KG1 (cell line): Measurements from ENCODE around the gene DMC1.

Source experiments
- DNase-seq: peaks from one replicate; lab custom pipeline; 2025; lab: John Stamatoyannopoulos, UW

DMC1 gene

DNA sequence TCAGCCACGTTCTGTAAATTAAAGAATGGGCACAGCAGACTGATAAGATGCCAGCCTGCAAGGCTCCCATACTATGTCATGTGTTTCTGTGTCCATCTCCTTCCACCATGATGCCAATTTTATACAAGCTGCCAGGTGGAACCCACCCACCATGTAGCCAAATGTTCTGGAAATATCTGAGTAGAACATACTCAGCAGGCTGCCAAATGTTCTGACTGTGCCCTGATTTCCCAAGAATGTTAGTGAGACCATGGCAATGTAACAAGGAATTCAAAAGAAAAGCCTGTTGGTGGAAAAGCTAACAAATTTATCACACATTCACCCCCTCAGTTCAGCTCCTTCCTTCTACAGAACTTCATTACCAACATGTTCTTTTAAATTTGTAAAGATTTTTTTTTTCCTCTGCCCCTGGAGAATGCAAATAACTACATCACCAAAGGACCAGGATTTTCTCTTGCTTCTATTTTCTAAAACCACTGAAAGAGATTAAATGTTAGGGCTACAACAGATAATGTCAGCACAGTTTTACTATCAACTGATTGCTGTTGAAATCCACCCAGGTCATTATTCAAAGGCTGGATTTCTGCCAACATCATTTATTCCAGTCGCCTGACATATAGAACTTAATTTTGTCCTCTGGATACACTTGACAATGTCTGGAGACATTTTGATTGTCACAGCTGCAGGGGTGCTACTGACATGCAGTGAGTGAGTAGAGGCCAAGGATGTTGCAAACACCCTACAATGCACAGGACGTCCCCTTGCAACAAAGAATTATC is 3.1 kb downstream of the DMC1 start:
- DNase-seq = no peak

DNA sequence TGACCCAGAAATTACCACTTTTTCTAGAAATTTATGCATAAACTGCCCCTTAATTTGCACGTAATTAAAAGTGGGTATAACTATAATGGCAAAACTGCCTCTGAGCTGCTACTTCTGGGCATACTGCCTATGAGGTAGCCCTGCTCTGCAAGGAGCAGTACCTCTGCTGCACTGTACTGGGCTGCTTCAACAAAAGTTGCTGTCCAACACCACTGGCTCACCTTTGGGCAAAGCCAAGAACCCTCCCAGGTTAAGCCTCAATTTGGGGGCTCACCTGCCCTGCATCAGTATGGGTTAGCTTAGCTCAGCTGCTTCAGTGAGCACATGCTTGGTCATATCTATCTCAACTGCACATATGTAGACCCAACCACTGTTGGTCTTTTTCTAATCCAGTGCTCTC is 4.5 kb downstream of the DMC1 start:
- no peak for DNase-seq

DNA sequence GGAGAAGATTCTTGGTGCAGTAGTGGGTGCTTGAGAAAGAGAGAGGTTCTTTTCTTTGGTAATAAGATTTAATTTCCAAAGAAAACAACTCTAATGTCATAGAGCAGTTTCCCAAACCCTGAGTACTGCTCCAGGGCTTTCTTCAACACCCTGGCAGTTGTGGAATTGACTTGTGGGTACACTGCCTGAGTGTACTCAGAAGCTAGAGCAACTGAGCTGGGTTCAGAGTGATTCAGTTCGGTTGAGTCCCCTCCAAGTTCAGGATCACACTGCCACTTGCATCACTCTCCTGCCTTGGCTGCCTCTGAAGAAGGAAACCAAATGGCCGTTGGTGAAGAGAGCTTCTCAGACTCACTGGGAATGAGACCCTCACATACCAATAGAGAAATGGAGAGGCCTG is 5.3 kb downstream of the DMC1 start:
- DNase-seq = no peak

DNA sequence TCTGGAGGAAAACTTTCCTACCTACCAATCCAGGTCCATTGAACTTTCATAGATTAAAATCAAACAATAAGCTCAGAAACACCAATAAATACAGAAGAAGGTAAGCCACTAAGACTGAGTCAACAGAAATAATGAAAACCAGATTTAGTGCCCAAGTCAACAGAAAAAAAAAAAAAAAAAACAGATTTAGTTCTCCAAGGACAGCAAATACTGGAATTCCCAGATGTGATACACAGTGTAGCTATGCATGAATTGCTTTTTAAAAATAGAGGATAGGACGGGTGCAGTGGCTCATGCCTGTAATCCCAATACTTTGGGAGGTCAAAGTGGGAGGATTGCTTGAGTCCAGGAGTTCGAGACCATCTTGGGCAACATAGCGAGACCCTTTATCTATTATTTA is 15.7 kb downstream of the DMC1 start:
- DNase-seq = no peak

DNA sequence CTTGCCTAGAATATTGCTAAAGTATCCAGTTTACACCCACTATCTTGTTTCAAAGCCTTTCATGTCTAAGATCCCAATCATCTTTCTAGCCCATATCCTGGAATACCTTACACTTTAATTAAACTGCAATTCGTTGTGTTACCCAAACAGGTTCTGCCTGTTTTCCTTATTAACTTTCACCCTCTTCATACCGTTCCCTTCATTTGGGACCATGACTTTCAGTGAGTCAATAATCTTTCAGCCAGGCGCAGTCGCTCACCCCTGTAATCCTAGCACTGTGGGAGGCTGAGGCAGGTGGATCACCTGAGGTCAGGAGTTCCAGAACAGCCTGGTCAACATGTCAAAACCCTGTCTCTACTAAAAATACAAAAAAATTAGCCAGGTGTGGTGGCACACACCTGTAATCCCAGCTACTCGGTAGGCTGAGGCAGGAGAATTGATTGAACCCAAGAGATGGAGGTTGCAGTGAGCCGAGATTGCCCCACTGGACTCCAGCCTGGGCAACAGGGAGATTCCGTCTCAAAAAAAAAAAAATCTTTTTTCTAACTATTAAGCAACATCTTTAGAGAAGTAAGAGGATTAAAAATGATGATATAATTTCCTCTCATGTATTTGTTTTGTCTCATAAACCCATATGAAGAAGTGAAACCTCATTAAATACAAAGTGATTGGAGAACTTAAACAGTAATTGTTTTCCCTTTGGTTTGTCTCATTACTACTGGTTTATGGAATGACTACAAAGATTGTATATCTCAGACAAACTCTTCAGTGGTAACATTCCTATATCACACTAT is 20.7 kb downstream of the DMC1 start:
- no peak for DNase-seq

DNA sequence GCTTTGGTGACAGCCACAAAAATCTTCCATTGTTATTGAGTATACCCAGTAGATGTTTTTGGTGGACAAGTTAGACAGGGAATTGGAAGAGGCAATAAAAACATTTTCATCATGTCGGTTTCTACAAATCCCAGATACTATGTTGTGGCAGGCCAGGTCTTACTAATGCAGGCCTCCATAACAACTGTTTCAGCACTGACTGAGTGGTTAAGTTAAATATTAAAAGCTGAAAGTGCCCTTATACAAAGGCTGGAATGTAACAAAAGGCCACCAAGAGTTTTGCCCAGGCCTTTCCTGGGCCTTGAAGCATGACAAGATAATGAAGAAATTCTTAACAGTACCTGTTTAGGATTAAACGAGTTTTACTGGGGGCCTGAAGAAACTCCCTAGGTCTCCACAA is 29.3 kb downstream of the DMC1 start:
- DNase-seq = no peak

DNA sequence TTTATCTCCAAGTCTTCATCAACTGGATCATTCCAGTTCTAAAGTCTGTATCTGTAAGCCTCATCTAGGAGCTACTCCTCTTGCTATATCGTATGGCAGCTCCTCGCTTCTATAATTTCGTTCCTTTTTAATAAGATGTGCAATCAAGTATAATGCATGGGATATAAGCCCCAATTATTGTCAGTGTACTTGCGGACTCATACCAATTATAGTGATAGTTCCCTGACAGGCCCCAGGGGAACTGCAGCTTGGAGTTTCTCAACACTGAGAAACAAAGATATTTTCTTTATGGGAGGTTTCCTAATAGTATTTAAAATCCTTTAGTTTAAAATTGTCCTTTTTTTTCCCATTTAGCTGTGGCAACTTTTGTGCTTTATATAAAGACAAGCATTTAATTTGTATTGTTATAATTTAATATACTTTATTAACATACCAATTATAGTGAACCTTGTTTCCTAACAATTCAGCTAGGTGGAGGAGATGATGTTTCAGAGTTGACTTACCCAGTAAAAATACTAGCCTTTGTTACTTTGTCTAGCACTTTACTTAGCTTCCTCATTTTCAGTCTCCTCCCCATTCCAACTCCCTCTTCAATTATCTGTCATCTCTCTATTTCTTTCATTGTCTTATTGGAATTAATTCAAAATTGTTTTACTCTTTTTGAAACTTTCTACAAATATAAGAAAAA is 38.6 kb downstream of the DMC1 start:
- DNase-seq = no peak

DNA sequence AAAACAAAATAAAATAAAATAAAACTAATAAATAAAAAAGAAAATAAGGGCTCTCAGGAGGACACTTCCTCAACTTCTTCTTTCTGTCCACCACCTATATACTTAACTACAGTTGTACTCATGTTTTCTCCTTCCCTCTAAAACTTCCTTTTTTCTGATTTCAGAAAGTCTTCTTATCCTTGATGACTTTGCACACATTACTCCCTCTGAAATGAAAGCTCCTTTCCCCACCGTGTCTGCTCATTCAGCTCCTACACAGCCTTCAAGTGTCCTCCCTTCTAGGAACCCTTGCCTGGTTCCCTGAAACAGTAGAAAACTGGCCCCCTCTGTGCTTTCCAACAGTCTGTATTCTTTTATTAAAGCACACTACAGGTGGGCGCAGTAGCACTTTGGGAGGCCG is 45.6 kb downstream of the DMC1 start:
- no peak for DNase-seq

DNA sequence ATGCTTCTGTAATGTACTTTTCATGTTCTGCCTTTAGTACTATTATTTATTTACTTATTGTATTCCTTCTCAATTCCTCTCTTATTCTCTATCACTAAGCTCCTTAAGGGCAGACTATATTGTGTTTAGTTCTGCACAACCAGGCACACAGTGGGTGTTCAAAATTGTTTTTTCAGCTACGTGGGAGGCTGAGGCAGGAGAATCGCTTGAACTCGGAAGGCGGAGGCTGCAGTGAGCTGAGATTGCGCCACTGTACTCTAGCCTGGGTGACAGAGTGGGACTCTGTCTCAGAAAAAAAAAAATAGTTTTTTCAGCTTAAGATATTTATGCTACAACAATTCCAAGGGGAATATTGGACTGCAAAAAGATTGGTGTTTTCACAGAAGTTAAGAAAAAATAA is 46.5 kb downstream of the DMC1 start:
- DNase-seq = no peak

DNA sequence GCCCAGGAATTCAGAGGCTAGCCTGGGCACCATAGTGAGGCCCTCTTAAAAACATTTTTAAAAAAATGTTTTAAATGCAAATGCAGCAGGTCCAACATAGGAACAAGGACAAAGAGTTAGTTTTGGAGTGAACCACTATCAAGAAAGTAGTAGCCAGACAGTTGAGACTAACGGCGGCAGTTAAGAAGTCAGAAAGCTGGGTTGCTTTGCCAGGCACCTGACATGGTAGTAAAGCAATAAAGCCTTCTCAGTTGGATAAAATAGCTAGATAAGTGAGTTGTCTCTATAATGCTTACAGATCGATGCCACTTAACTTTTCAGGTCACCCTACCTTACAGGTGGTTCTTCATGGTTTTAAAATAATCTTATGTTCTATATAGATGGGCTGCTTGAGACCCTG is 47.0 kb downstream of the DMC1 start:
- DNase-seq = no peak

DNA sequence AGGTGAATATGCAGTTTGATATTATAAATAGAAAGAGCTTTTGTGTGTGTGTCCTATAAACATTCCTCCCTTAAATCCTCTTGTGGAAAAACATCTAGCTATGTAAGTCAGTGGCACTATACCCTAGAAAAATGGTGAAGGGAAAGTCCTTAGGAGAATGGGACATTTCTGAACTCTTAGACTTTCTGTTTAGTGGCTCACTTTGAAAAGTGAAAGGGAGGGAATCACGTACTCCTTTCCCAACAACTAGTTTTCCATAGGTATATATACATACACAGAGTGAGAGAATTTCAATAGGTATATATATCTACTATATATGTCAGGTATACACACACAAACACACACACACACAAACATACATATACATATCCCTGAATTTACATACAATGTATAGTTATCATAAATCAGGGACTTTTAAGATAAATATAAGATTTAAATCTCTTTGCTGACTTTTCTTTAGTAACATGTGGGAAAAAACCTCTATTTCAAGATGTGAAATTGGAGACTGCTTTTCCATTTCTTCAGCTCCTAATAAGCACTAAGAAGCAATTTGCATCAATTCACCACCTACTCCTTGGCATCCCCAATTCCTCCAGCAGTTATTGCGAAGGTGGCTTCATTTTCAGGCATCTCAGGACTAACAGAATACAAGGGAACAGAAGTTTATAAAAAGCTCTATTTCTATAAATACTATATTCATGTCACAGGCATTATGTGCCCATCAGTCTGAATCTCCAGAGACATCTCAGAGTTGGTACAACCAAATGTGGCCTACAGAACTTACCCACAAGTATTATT is 50.3 kb downstream of the DMC1 start:
- DNase-seq = no peak

DNA sequence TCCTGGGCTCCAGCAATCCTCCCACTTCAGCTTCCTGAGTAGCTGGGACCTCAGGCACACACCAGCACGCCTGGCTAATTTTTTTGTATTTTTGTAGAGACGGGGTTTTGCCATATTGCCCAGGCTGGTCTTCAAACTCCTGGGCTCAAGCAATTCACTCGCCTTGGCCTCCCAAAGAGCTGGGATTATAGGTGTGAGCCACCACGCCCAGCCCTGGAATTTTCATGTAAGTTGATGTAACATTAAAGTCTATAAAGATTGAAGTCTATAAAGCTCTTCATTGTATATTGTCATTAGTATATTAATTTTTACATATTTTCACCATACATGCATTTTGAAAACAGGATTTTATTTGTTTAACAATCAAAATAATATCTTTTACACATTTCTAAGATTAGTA is 51.4 kb downstream of the DMC1 start:
- no peak for DNase-seq

DNA sequence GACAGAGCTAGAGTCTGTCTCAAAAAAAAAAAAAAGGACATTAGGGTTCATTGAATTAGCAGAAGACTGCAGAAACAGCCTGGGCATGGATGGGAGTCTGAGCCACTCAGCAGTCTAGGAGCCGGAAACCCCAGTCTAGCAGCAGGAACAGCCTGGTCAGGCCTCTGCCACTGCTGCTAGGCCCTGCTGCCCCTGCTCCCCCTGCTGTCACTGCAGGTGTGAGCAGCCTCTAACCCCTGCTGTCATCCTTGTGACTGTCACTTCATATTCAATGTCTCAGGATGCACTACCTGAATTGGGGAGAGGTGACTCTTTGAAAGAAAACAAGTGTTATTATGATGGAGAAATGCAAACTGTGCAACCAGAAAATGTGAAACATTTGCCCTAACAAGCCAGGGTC is 56.9 kb downstream of the DMC1 start:
- peak; percentile 19 for DNase-seq

DNA sequence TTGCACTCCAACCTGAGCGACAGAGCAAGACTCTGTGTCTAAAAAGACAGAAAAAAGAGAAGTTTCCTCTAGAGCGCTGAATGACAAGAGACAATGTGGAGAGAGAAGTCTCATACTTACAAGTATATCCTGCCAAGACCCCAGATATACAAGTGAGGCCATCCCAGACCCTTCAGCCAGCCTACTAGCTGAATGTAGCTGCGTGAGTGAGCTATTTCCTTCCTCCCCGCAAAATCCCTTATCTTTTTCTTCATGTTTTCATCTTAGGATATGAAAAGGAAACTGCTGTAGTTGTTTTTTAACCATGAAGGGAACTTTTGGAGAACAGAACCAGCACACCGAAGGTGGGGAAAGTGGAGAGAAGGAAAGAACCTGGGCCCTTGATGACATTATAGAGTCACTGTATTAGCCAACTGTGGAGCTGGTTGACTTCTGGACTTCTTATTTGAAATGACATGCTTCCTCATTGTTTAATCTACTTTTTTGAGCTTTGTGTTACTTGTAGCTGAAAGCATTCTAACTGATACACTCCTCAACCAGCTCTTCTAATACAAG is 59.5 kb downstream of the DMC1 start:
- peak; percentile 57 for DNase-seq

DNA sequence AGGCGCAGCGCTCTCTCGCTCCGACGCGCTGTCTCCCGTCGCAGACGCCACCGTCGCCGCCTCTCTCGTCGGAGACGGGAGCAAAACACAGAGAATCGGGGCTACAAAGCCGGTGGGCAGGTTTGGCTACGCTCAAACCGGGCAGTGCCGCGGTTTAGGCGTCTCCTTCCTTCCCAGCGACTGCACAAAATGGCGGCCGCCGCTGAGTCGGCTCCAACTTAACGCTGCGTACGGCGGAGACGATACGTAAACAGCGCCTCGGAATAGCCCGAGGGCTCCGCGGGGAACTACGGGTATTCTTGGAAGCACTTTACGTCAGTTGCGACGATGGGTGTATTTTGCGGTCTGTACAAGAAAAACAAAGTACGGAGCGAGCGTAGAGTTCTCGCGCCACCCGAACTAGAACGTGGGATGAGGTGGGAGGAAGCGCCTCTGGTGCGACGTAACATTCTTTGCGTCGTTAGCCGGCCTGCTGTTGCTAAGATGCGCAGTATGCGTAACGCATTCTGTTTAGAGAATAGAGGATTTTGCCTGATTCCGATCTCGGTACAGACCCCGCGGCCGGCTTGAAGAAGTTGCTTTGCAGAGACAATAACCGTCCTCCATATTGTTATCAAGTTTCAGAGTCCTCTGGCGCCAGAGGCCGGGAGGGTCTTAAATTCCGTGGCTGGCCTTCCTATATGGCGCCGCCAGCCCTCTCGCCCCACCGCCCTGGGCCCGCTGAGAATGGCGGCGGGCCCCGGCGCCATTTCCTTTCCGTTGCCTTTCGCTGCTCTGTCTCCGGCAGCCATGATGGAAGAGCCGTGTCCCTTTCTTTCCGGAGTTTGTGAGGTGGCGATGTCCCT is 63.6 kb downstream of the DMC1 start, which contains the start of gene DDX17:
Gene DDX17 (minus strand): TSS at position 194 of the 845 bp plus-strand sequence.
- peak; percentile 92 for DNase-seq

DNA sequence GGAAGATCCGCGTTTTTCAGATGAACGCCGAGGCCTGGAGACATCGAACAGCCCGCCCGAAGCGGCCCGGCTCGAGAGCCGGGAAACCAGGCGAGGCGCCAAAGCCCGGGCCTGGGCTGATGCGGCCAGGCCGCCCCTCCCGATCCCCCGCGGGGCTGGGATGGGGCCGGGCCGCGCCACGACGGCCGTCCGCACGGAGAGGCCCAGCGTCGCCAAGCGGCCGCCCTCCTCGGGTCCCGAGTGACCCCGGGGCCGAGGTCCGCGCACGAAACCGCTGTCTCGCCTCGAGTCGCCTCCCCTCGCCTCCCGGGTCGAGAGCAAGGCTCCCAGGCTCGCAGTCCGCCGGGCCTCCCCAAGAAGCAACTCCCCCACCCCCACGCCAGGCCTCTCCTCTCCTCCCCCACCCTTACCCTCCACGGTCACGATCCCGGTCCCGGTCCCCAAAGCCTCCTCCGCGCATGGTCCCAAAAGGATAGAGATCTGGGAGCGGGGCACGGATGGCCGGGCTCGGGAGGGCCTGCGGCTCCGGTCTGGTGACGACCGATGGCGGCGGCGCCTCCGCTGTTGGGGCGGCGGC is 64.4 kb downstream of the DMC1 start:
- no peak for DNase-seq

DNA sequence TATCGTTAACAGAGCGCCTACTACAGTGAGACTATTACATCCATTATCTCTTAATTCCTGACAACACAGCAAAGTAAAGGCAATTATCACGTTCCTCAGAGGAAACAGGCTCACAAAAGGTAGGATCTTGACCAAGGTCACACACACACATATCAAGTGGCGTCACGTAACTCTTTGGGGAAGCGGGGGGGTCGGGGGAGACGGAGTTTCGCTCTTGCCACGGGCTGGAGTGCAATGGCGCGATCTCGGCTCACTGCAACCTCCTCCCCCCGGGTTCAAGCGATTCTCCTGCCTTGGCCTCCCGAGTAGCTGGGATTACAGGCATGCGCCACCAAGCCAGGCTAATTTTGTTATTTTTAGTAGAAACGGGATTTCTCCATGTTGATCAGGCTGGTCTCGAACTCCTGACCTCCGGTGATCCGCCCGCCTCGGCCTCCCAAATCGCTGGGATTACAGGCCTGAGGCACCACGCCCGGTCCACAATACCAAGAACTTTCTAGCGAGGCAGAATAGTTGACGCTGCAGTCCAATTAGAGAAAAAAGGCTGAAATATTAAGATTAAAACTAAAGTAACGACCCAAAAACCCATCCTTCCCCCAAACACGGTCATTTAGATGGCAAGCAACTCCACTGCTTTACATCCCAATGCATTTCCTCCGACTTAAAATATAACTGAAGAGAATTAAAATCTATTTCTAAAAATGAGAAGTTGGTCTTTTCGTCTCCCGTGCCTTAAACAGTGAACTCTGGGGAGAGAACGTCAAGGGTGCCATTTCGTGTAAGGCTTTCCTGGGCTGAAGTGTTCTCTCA is 65.0 kb downstream of the DMC1 start:
- DNase-seq = no peak

DNA sequence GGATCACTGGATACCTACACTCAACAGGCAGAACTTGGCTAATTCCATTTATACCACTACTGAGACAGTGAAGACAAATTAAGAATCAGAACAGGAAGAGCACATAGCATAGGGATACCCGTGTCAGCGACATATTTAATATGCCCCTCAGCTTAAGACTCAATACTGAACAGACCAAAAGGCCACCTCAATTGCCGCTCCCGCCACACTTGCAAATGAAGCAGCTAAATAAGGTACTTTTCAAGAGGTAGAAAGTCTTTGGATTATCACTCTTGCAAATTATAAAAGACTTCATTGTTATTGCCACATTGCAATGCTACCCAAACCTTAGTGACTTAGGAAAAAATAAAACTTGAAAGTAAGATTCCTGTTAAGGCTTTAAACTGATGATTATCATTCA is 67.0 kb downstream of the DMC1 start:
- no peak for DNase-seq

DNA sequence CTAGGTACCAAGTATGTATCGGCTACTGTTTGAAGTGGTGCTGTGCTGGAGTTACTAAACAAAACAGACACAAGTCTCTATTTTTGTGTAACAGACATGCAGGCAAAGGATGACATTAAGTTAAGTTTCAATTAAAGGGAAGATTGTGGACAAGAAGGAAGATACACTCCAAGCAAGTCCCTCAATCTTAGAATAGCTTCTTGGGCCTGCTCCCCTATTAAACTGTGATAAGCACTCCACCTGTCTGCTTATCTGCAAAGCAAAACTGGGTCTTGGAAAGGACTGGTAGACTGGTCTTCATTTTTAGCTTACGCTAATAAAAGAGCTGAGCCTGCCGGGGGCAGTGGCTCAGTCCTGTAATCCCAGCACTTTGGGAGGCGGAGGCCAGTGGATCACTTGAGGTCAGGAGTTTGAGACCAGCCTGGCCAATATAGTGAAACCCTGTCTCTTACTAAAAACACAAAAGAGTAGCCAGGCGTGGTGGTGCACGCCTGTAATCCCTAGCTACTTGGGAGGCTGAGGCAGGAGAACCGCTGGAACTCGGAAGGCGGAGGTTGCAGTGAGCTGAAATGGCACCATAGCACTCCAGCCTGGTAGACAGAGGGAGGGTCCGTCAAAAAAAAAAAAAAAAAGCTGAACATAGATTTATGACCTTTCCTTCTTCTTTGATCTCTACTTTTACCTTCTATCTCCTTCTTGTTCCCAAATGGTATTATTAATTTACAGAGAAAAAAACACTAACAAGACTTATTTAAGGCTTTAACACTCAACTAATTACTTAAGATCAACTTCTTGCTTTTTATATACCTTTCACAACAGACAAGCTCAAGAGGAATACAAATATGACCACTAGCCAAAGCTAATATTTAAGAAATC is 67.9 kb downstream of the DMC1 start:
- no peak for DNase-seq
